Measurements from ENCODE around the gene FOLR3.
A peak's percentile ranks its signal among the peaks of the same experiment; 100 is the strongest.
"Not testable (repeated sequence)": the region's sequence is repeated elsewhere in the genome, so short reads cannot be mapped to it uniquely, and the experiment has no call there.

FOLR3 gene

DNA sequence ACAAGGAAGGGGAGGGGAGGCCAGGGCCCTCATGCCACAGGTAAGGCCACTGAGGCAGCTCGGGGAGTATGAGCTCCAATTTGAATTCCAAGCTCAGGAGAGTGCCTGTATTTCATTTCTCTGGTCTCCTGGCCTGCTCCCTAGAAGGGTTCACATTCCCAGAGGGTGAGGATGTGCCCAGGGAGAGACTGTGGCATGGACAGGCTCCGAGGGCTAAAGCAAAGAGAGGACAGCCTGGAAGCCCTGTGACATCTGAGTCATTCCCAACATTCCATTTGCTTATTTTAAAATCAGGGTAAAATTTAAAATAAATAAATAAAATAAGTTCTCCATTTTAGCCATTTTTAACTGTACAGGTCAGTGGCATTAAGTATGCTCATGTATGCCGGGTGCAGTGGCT lies 37.8 kb downstream of the FOLR3 start:
- Mint-ChIP-seq H3K4me1 (no peaks in the 10 kb centered on the region), H3K9me3 (no peaks in the 10 kb centered on the region), H3K27me3 (no peaks in the 10 kb centered on the region), H3K4me3 (no peak overlapping the region), H3K27ac (no peak overlapping the region)
- ATAC-seq (no peak), DNase-seq (no peak)

DNA sequence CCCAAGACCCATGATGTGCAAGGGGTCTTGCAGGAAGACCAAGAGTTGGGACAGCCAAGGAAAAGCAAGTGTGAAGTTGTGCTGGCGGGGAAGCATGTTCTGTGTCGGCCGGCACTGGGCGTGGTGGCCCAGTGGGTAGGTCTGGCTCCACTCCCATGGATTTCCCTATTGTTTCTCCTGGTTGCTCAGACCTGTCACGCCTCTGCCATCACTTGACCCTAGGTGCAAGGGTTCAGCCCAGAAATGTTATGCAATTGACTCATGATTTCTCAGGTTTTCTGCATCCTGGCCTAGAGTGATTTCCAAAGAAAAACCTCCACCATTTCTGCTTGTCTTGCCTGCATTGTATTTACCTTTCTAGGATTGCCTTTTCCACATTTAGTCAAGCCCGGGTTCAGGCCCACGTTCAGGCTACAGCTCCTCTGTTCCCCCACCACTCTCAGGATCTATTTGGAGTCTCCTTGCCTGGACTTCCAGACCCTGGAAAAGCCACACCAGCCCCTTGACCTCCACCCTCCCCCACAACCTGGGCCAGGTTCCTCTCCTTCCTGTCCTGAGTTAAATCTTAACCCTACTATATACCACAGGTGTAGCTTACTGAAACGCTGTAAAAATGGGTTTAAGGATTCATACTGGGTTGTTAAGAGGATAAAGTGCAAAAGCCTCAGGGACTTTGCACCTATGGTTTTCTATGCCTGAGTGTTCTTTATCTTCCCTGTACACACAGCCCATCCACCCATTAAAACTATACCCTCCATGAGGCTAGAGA lies 39.0 kb downstream of the FOLR3 start:
- Mint-ChIP-seq H3K4me1 (no peaks in the 10 kb centered on the region), H3K4me3 (no peak overlapping the region), H3K27ac (no peak overlapping the region), H3K27me3 (no peaks in the 10 kb centered on the region), H3K9me3 (no peaks in the 10 kb centered on the region)
- DNase-seq (no peak), ATAC-seq (no peak)

DNA sequence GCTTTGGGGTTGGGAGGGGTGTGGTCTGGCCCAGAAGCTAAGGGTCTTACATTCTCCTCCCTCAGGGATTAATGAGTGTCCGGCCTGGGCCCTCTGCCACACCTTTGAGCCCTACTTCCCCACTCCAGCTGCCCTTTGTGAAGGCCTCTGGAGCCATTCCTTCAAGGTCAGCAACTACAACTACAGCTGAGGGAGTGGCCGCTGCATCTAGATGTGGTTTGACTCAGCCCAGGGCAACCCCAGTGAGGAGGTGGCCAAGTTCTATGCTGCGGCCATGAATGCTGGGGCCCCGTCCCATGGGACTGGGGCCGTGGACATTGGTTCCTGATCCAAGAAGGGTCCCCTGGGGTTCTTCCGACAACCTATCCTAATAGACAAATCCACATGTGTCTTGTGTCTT lies 42.1 kb downstream of the FOLR3 start:
- Mint-ChIP-seq H3K4me1 (no peaks in the 10 kb centered on the region), H3K4me3 (no peak overlapping the region), H3K27me3 (peaks cover 12% of the 10 kb centered on the region), H3K27ac (no peak overlapping the region), H3K9me3 (no peaks in the 10 kb centered on the region)
- DNase-seq (no peak), ATAC-seq (no peak)

DNA sequence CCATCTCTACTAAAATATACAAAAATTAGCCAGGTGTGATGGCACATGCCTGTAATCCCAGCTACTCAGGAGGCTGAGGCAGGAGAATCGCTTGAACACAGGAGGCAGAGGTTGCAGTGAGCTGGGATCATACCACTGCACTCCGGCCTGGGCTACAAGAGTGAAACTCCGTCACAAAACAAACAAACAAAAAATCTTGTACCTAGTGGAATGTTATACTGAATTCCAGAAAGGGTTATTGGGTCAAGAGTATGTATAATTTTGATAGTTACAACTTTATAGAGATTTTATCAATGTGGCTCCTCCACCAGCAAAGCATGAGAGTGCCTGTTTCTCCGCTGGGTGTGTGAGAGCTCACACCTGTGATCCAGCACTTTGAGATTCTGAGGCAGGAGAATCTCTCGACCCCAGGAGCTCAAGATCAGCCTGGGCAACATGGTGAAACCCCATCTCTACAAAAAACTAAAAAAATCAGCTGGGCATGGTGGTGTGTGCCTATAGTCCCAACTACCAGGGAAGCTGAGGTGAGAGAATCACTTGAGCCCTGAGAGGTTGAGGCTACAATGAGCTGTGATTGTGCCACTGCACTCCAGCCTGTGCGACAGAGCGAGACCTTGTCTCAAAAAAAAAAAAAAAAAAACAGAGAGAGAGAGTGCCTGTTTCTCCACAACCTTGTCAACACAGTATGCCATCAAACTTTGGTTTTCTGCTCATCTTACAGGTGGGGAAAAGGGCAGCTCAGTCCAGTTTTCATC lies 43.7 kb downstream of the FOLR3 start:
- no peak overlapping the region for H3K4me3 Mint-ChIP-seq
- no peaks in the 10 kb centered on the region for H3K9me3 Mint-ChIP-seq

DNA sequence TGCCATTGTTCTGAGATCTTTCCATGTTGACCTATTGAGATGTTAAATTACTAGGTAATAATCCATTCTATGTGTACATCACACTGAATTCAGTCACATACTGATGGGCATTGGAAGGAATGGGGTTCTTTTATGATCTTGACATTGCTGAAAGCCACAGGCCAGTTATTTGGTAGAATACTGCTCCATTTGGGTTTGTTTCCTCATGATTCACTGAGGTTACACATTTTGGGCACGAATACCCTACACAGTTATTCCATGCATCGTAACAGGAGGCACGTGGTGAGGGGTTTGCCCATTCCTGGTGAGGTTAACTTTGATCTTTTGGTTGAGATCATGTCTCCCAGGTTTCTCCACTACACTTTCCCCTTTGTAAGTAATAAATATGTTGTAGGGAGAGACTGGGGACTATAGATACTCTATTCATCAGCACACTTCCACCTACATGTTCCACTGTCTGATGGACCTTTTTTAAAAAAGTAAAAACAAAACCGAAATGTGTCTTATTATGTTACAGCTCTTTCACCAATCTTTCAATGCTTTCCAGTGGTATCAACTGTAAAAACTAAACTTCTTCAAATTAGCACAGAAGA lies 44.4 kb downstream of the FOLR3 start:
- DNase-seq = no peak
- Mint-ChIP-seq H3K4me3 (no peak overlapping the region), H3K27me3 (peaks cover 12% of the 10 kb centered on the region), H3K4me1 (peaks cover 5% of the 10 kb centered on the region), H3K9me3 (no peaks in the 10 kb centered on the region), H3K27ac (no peak overlapping the region)
- no peak for ATAC-seq

More for the DNA sequence above, 43.7 kb downstream of the FOLR3 start:
- ATAC-seq (no peak), DNase-seq (no peak)
- Mint-ChIP-seq H3K4me1 (peaks cover 5% of the 10 kb centered on the region), H3K27me3 (peaks cover 12% of the 10 kb centered on the region), H3K27ac (peak overlapping the region in 1 of 2 donors; percentile 63)

DNA sequence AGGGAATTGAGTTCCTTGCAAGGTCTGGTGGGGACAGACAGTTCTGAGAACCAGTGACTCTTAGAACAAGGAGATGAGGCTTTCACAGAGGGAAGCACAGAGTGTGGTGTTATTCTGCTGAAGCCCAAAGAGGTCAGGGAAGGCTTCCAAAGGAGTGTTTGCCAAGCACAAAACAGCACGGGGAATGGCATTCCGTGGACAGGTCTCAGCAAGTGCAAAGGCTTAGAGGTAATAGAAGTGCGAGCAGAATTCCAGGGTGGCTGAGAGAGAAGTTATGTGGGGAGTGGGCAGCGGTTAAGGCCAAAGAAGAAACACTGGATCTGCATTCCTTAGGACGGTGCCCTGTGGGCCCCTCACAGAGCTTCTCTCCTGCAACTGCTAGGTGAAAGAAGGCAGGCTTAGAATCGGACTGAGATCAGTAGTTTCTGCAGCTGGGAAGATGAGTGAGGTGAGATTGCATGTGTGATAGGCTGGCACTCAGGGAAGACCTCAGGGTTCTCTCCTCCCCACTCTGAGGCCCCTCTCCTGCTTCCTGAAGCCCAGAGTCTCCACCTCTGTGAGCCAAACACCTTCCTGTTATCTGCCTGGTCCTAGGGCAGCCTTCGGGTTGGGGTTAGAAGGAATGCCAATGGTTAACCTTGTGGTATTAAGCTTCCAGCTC lies 45.5 kb downstream of the FOLR3 start:
- peaks cover 12% of the 10 kb centered on the region for H3K27me3 Mint-ChIP-seq
- not testable (repeated sequence) for H3K9me3 Mint-ChIP-seq, H3K4me3 Mint-ChIP-seq, H3K4me1 Mint-ChIP-seq, ATAC-seq, DNase-seq, H3K27ac Mint-ChIP-seq

DNA sequence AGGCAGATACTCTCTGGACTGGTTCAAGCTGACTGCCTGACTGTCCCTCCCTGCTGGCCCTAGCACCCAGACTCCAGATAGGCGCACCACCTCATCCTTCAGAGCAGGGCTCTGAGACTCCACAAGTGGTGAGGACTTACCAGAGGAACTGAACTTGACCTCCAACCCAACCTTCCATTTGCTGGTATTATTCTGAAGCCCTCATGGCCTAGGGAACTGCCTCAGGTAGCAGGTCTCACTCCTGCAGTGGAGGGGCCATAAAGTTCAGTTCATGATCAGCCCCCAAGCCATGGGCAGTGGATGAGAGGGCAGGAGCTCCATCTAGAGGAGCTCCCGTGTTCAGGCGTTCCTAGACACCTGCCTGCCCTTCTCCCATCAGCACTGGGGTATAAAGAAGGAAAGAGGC lies 46.0 kb downstream of the FOLR3 start:
- ATAC-seq, DNase-seq, H3K4me3 Mint-ChIP-seq, H3K27ac Mint-ChIP-seq, H3K4me1 Mint-ChIP-seq, H3K9me3 Mint-ChIP-seq: not testable (repeated sequence)
- H3K27me3 Mint-ChIP-seq = peaks cover 12% of the 10 kb centered on the region

DNA sequence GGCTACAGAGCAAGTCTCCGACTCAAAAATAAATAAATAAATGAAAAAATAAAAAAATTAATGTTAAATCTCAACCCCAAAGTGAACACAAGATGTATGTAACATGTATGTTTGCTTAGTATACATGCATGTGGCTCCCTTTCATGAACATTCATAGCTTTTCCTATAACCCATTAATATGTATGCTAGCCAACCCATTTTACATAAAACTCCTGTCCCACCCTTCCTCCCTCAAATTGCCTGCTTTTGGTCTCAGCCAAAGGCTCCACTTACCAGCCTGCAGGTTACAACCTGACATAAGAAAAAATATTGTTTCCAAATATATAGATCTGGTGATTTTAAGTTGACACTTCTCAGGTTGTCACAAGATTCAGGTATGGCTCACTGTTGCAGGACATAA lies 52.7 kb downstream of the FOLR3 start:
- peaks cover 3% of the 10 kb centered on the region for H3K4me1 Mint-ChIP-seq
- H3K9me3 Mint-ChIP-seq = no peaks in the 10 kb centered on the region
- H3K27me3 Mint-ChIP-seq = no peaks in the 10 kb centered on the region
- H3K4me3 Mint-ChIP-seq = no peak overlapping the region
- ATAC-seq = no peak
- DNase-seq = no peak
- no peak overlapping the region for H3K27ac Mint-ChIP-seq
